NT2/D1 (cell line): ENCODE data around the gene KLHL30.

Experiments used
- DNase-seq: peaks from one replicate; pipeline ENCODE4 v3.0.0-alpha.2; 2011; ENCODE audit warnings: low read depth, low spot score
- H3K27me3 ChIP-seq: 2 replicates; pipeline ENCODE4 v1.6.0; 2011; ENCODE audit warnings: mild to moderate bottlenecking; ENCODE audit not compliant: insufficient read length, insufficient read depth
- H3K36me3 ChIP-seq: 2 replicates; pipeline ENCODE4 v1.6.1; 2011; ENCODE audit warnings: mild to moderate bottlenecking, low read length, mixed read lengths; ENCODE audit not compliant: insufficient read depth, insufficient read length
- H3K4me1 ChIP-seq: 2 replicates; pipeline ENCODE4 v1.5.1; 2011; ENCODE audit not compliant: insufficient read depth, insufficient read length
- H3K4me3 ChIP-seq: 2 replicates; pipeline ENCODE4 v1.5.1; 2011; ENCODE audit warnings: low read depth; ENCODE audit not compliant: insufficient read length
- H3K9ac ChIP-seq: 2 replicates; pipeline ENCODE4 v1.6.0; 2011; ENCODE audit warnings: low read depth; ENCODE audit not compliant: insufficient read length
- H3K9me3 ChIP-seq: 2 replicates; pipeline ENCODE4 v1.5.1; 2011; ENCODE audit warnings: mild to moderate bottlenecking, low read length; ENCODE audit not compliant: insufficient read depth
- SUZ12 ChIP-seq: IDR thresholded peaks from 2 replicates; pipeline ENCODE4 v1.6.1; 2011; ENCODE audit not compliant: insufficient read length, insufficient read depth; ENCODE audit errors: extremely low read depth
- YY1 ChIP-seq: IDR thresholded peaks from 2 replicates; pipeline ENCODE4 v1.6.1; 2011; ENCODE audit not compliant: insufficient read length, insufficient read depth
- ZNF274 ChIP-seq: IDR thresholded peaks from 2 replicates; pipeline ENCODE4 v1.6.1; 2011; ENCODE audit warnings: mild to moderate bottlenecking, low read depth, low read length

The KLHL30 gene

DNA sequence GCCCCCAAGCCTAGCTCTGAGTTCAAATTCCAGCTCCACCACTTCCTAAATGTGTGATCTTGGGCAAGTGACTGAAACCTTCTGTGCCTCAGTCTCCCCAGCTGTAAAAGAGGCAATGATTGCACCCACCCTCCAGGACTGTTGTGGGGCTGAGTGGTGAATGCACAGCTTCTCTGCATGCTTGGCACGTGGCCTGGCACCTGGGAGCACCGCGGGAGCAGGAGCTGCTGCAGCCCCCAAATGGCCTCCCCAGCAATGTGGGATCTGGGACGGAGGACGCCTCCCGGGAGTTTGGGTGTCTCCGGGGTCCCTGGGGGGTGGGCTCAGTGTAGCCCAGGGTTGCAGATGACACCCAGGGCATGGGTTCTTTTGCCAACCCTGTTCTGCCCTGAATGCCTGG is 1.6 kb downstream of the KLHL30 start:
- no peaks in the 10 kb centered on the region for H3K9me3 ChIP-seq
- H3K4me3 ChIP-seq = no peak overlapping the region
- peaks cover 19% of the 10 kb centered on the region for H3K4me1 ChIP-seq
- no peak overlapping the region for H3K9ac ChIP-seq
- H3K27me3 ChIP-seq = no peaks in the 10 kb centered on the region
- TF ChIP-seq SUZ12 = no peak
- TF ChIP-seq ZNF274 = no peak
- TF ChIP-seq YY1 = no peak
- no peak for DNase-seq
- peaks cover 19% of the 10 kb centered on the region for H3K36me3 ChIP-seq

DNA sequence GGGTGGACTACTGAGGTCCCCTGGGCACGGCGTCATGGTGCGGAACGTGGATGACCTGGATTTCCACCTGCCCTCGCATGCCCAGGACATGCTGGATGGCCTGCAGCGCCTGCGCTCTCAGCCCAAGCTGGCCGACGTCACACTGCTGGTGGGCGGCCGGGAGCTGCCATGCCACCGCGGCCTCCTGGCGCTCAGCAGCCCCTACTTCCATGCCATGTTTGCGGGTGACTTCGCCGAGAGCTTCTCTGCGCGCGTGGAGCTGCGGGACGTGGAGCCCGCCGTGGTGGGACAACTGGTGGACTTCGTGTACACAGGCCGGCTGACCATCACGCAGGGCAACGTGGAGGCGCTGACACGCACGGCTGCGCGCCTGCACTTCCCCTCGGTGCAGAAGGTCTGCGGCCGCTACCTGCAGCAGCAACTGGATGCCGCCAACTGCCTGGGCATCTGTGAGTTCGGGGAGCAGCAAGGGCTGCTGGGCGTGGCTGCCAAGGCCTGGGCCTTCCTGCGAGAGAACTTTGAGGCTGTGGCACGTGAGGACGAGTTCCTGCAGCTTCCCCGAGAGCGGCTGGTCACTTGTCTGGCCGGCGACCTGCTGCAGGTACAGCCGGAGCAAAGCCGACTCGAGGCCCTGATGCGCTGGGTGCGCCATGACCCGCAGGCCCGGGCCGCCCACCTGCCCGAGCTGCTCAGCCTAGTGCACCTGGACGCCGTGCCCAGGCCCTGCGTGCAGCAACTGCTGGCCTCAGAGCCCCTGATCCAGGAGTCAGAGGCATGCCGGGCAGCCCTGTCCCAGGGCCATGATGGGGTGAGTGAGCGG is 2.5 kb downstream of the KLHL30 start:
- TF ChIP-seq ZNF274 = no peak
- no peak for TF ChIP-seq YY1
- TF ChIP-seq SUZ12 = no peak
- Histone ChIP-seq H3K9ac (no peak overlapping the region), H3K4me3 (no peak overlapping the region), H3K4me1 (peaks cover 19% of the 10 kb centered on the region), H3K36me3 (peaks cover 19% of the 10 kb centered on the region), H3K9me3 (no peaks in the 10 kb centered on the region), H3K27me3 (no peaks in the 10 kb centered on the region)
- no peak for DNase-seq

DNA sequence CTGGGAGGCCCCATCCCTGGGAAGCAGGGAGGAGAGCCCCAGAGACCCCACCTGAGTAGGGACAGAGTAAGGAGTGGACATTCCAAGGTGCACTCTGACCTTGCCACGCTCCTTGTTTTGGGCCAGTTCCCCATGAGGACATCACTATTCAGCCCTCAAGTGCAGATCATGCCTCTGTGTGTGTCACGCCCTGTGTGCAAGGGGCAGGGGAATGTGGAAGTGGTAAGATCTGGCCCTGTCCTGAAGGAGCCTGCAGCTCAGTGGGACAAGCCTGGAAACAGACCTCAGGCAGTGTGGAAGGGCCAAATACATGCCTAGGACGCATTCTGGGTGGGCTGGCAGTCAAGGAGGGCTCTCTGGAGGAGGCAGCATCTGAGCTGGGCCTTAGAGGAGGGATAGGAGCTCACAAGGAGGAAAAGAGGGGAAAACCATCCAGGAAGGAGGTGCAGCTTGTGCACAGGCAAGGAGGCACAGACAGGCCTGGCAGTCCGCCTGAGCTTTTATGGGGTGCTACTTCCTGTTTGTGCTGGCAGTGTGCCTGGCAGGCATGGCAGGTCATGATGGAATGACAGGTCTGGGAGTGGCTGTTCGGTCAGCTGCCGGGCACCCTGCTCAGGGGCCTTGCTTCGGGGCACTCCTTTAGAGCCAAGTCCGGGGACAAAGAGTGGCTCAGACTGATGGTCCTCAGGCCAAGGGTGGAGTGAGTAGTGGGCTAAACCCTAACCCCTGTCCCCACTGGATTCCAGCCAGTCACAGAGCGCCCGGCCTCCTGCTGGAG is 3.3 kb downstream of the KLHL30 start:
- Histone ChIP-seq H3K9me3 (no peaks in the 10 kb centered on the region), H3K27me3 (no peaks in the 10 kb centered on the region), H3K9ac (no peak overlapping the region), H3K4me1 (peaks cover 19% of the 10 kb centered on the region), H3K36me3 (peaks cover 19% of the 10 kb centered on the region), H3K4me3 (no peak overlapping the region)
- TF ChIP-seq ZNF274 (no peak), YY1 (no peak), SUZ12 (no peak)
- no peak for DNase-seq

DNA sequence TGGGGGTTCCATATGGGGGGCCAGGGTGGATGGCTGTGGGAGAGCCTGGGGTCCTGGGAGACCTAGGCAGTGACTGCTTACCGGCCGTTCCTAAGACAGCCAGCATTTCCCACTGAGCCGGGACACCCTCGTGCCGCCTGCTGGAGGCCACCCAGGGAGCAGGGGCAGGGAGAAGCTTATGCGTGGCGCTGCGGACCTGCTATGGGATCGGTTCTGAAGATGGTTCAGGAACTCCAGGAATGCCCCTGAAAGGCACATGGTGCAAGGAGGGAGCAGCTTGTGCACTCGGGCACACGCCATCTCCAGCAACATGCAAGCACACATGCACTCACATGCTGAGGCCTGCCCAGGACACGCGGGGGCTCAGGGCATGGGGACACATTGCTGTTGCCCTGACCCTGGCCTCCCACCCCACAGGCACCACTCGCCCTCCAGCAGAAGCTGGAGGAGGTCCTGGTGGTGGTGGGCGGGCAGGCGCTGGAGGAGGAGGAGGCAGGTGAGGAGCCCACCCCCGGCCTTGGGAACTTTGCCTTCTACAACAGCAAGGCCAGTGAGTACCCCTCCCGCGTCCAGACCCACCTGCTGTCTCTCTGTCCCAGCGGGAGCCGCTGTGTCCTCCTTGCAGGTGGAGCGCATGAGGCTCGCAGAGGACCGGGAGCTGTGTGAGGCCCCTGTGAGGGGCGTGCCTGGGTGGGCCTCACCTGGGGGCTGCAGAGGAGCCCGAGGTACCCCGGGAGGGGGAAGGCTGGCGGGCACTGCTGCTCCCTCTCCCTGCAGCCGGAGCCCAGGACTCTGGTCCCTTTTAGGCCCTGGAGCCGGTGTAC is 4.1 kb downstream of the KLHL30 start:
- no peak for TF ChIP-seq ZNF274
- TF ChIP-seq YY1 = no peak
- TF ChIP-seq SUZ12 = no peak
- Histone ChIP-seq H3K27me3 (no peaks in the 10 kb centered on the region), H3K4me3 (no peak overlapping the region), H3K9ac (no peak overlapping the region), H3K9me3 (no peaks in the 10 kb centered on the region), H3K36me3 (peaks cover 19% of the 10 kb centered on the region), H3K4me1 (peaks cover 25% of the 10 kb centered on the region)
- DNase-seq = no peak

DNA sequence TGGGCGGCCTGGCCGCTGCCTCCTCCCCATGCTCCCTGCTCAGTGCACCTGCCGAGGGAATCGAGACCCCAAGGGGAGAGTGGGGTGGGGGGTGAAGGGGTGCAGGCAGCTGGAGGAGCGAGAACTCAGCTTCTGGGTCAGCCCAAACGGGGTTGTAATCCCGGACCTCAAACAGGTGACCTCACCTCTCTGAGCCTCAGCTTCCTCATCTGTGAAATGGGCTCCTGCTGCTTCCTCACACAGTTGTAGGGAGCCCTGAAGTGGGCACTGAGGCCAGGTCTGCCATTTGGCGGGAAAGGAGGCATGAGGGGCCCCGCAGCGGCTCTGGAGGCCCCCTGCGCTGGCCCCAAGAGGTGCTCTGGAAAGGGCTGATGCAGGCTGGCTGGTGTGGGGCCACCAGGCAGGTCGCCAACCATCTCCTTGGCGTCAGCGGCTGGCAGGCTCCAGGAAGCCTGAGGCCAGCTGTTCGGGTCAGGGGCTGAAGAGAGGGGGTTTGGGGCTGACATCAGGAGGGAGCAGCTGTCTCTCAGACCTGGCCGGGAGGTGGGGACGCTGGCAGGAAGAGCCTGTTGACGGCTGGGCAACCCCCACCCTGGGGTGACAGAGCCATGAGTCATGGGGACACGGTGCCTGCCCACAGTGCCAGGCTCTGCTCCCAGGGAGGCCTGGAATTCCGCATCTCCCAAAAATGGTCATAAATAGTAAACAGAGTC is 4.9 kb downstream of the KLHL30 start:
- no peaks in the 10 kb centered on the region for H3K27me3 ChIP-seq
- TF ChIP-seq YY1 (no peak), ZNF274 (no peak), SUZ12 (no peak)

DNA sequence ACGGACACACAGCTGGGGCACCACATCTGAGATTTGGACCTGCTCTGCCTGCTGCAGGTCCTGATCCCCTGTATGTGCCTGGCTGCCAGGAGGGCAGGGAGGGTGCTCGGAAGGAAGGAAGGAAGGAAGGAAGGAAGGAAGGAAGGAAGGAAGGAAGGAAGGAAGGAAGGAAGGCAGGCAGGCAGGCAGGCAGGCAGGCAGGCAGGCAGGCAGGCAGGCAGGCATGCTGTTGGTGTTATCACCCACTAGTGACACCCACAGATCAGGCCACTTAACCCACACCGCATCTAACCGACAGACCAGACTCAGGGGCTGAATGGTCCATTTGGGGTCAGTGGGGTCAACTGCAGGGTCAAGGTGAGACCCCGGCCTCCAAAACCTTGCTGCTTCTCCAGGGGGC is 5.8 kb downstream of the KLHL30 start:
- no peak for DNase-seq
- no peaks in the 10 kb centered on the region for H3K9me3 ChIP-seq
- H3K27me3 ChIP-seq = no peaks in the 10 kb centered on the region
- H3K4me3 ChIP-seq = no peak overlapping the region
- TF ChIP-seq ZNF274 = no peak
- no peak for TF ChIP-seq SUZ12
- TF ChIP-seq YY1 = no peak
- peaks cover 19% of the 10 kb centered on the region for H3K36me3 ChIP-seq
- H3K4me1 ChIP-seq = peaks cover 10% of the 10 kb centered on the region
- H3K9ac ChIP-seq = no peak overlapping the region

More for the DNA sequence above, 4.9 kb downstream of the KLHL30 start:
- Histone ChIP-seq H3K4me3 (no peak overlapping the region), H3K36me3 (peaks cover 19% of the 10 kb centered on the region), H3K9ac (no peak overlapping the region), H3K9me3 (no peaks in the 10 kb centered on the region), H3K4me1 (peaks cover 18% of the 10 kb centered on the region)
- DNase-seq = no peak
